GM19395 (cell line): ENCODE results near the gene PATJ.

ENCODE experiments used
- ATAC-seq: cut with Tn5 transposase; IDR thresholded peaks from one replicate; pipeline ENCODE4 v1.9.1; 2021; ENCODE audit warnings: mild to moderate bottlenecking, moderate library complexity; ENCODE audit not compliant: unreplicated experiment

The PATJ gene

DNA sequence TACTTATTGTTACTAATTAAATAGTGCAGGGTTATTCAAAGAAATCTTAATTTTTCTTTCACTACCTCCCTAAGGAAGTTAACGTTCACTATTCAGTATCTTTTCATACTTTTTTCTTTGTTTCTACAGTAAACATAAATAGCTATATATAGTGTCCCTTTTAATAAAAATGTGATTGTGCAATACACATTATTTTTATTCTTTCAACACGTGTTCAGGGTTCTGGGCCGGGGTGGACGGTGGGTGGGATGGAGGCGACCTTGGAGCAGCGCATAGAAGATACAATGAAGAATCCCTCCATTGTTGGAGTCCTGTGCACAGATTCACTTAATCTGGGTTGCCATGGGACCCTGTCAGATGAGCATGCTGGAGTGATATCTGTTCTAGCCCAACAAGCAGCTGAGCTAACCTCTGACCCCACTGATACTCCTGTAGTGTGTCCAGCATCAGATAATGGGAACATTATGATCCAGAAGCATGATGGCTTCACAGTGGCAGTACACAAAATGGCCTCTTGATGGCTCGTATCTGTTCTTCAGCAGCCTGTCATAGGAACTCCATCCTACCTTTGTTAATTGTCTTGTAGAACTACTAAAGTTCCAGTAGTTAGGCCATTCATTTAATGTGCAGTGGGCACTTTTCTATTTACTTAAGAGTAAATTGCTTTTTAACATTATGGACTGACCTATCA is 296.5 kb downstream of the PATJ start:
- no peak for ATAC-seq

- no peak for ATAC-seq
Measured at GRCh38 chr1:62040450-62040849, 298.2 kb downstream of the PATJ start.

- no peak for ATAC-seq
Measured at GRCh38 chr1:62040973-62041372, 298.7 kb downstream of the PATJ start.

DNA sequence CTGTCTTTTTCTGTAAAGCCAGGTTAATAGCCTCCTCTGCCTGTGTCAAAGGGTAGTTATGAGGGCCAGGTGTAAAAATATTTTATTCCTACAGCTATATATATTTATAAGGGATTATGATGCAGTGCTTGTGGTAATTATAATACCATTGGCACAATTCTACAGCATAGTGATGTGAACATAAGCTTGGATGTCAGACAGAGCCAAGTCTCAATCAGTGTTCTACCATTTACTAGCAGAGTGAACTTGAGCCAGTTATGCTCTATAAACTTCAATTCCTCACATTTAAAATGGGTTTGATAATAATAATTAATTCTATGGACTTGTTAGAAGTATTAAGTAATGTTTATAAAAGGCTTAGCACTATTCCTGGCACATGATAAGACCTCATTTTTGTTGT is 300.9 kb downstream of the PATJ start:
- ATAC-seq: no peak

DNA sequence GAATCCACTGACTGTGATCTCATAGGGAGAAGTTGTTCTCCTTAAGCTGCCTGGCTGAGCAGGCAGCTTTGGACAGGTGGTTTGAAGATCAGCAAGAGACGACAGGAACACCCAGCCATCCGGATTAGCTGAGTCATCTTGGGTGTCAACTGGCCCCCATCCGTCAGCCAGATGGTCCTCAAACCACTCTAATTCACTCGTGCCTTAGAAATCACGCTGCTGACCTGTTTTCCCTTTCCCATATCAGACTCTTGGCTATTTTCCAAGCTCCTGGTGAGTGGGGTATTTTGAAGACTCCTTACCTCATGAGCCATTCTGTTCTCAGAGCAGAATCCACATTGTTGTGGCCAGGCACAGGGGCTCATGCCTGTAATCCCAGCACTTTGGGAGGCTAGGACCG is 303.3 kb downstream of the PATJ start:
- ATAC-seq: no peak

DNA sequence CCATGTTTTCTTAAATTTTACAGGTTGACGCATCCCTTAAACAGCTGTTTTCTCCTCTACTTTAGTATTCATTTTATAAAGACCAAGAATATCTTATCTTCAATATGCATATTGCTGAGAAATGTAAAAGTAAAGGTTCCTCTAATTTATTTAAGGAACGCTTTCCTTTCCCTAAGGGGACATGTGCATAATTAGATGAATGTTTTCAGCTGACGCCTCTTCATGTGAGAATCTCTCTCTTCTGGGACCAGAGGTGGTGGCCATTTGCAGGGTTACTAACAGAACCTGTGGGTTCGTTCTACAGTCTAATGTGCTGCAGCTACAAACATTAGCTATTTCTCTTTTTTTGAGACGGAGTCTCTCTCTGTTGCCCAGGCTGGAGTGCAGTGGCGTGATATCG is 304.6 kb downstream of the PATJ start:
- no peak for ATAC-seq

DNA sequence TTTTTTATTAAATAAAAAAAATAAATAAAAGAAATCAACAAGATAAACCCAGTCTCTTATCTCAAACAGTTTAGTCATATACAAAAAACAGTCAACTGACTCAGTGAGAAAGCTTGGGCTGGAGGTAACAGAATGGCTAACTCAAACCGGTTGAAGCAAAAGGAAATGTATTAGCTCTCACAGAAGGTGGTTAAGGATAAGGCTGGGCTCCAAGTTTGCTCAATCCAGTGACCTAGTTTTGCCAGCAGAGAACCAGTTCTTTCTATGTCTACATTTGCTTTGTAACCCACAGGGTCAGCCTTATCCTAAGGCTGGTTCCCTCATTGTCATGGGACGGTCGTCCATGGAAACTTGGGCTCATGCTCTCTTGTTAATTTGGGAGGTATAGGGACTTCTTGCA is 307.9 kb downstream of the PATJ start:
- ATAC-seq: no peak

- no peak for ATAC-seq
Measured at GRCh38 chr1:62052946-62053345, 310.7 kb downstream of the PATJ start.

DNA sequence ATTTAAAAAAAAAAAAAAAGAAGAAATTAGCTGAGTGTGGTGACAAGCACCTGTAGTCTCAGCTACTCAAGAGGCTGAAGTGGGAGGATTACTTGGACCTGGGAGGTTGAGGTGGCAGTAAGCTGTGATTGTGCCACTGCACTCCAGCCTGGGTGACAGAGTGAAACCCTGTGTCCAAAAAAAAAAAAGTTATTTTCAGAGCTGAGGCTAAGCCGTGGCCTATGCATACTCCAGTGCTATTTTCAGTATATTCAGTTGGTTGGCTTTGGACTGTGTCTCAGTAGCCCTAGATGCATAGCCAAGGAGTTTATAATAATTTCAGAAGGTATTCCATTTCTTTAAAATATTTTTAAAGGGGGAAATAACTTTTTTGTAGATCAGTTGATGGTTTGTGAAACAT is 311.9 kb downstream of the PATJ start:
- ATAC-seq: no peak

DNA sequence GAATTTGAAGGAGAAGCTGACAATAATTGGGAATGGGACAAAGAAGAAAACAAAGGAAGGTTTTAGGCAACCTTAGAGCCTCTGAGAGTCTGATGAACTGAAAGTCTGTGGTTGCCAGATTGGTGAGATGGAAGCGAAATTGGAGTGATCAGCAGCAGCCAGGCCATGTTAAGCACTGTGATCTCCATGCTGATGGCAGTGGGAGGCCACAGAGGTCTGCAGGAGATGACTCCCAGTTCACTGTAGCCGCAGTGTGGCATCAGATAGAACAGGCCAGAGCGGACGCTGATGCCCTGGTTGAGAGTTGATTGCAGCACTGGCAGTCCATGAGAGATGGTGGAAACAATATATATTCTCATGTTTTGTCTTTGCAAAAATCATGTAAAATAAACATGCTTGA is 314.9 kb downstream of the PATJ start:
- no peak for ATAC-seq

GRCh38 chr1:62057641-62058290 is 315.5 kb downstream of the PATJ start:
- ATAC-seq: no peak

DNA sequence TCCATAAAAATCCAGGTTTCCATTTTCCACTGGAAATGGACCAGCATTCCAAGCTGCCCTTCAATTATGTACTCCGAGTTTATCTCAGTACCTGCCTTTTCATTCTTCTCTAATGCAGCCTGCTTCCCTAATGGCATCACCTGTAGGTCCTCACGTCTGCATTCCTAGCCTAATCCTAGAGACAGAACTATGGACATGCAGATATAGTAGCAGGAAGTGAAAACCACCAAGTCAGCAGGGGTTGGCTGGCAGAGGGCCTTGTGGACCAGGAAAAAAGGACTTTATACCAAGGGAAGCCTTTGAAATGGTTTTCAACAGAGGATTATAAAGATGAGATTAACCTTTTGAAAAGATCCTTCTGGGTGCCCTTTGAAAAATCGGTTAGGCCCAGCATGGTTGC is 316.7 kb downstream of the PATJ start:
- no peak for ATAC-seq

GRCh38 chr1:62062087-62062486 is 319.8 kb downstream of the PATJ start:
- ATAC-seq: no peak

- ATAC-seq: no peak
Measured at GRCh38 chr1:62064829-62065407, 322.6 kb downstream of the PATJ start.

DNA sequence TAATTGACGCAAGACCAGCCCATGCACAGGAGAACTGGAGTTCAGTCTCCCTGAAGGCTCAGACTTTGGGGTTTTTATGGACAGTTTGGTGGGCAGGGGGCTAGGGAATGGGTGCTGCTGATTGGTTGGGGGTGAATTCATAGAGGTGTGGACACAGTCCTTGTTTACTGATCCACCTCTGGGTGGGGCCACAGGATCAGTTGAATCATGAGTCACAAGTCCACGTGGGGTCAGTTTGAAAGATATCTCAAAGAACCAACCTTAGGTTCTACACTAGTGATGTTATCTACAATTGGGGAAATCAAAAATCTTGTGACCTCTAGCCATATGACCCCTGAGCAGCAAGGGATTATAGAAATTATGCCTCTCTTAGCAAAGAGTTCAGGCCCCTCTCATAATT is 324.4 kb downstream of the PATJ start:
- ATAC-seq: no peak

GRCh38 chr1:62068416-62068843 is 326.1 kb downstream of the PATJ start:
- no peak for ATAC-seq

DNA sequence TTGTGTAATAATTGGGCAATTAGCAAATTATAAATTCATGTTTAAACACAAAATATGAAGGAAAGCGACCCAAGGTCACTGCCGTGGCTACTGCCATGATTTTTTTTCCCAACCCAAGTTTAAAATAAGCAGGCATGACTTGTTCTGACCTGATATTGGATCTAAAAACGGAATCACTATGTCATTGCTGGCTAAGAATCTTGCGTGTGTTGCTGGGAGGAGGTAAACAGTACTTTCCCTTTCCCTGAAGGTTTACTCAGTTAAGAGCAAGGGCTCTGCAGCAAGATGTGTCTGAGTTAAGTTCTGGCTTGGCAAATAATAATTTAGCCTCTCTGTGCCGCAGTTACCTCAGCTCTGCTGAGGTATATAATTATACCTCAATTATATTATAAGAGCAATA is 326.7 kb downstream of the PATJ start:
- ATAC-seq: no peak

GRCh38 chr1:62070384-62071011 is 328.2 kb downstream of the PATJ start:
- ATAC-seq: no peak

- no peak for ATAC-seq
Measured at GRCh38 chr1:62071695-62072094, 329.4 kb downstream of the PATJ start.

DNA sequence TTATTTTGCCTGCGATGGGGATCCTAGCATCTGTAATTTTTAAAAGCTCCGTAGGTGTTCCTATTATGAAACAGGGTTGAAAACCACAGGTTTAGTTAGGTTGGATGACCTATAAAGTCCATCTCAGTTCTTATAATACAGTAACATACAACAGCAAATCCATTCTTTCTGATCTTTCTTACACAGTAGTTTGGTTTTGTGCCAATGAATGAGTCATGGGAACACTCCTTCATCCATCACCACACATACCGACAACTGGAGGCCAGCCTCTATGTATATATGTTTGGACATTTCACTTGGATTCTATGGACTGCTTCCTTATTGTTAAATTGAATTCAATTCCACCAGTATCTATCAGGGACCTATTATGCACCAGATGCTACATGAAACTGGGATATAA is 334.0 kb downstream of the PATJ start:
- ATAC-seq: no peak

DNA sequence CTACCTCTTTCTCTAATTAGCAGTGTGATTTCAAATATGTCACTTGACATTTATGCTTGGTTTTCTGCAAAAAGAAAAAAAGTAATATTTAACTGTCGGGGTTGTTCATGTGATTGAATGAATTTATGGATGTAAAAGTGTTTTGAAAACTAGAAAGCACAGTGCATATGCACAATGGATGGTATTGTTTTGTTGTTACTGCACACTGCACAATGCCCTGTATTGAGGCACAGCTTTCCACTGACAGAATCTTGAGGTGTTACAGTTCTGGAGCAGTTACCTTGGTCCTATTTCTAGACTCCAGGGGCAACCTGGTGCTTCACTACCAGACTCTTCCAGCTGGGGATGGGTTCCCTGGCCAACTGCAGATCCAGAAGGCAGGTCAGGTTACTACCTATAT is 335.5 kb downstream of the PATJ start:
- no peak for ATAC-seq
